ENCODE data around the gene TTC28.

GRCh38 chr22:28203286-28203685, 476.4 kb downstream of the TTC28 start:
- TF ChIP-seq CTCF (IDR thresholded peaks at IDR 0.05; ENCODE audit: low read depth, low read length): no peak
- no peak for TF ChIP-seq POLR2A (IDR thresholded peaks at IDR 0.05; ENCODE audit: extremely low read depth, insufficient read length)
- no peak for TF ChIP-seq MAX (IDR thresholded peaks at IDR 0.05; ENCODE audit: low read depth, low read length)

Data from NB4 (cell line).